AG04450 (cell line): ENCODE results near the gene ICOS. TPM values are rescaled to one million over a fixed set of nuclear protein-coding genes. Genes with fewer than 3 reads are reported as not detected.

Experiments
- CTCF ChIA-PET: fragments of 300-600, 350-600 bp; formaldehyde crosslinking; extraction: SDS; loops from one replicate; lab custom pipeline; 2022; ENCODE audit warnings: antibody characterized with exemption, inconsistent platforms; lab: Charles Lee
- POLR2A ChIA-PET: fragments of 350-600 bp; formaldehyde crosslinking; extraction: SDS; loops from one replicate; lab custom pipeline; 2021; ENCODE audit warnings: antibody characterized with exemption, inconsistent platforms; lab: Yijun Ruan, JAX
- DNase-seq: peaks from one replicate; pipeline ENCODE4 v3.0.0-alpha.2; 2011; ENCODE audit warnings: low read depth, low spot score
- H3K27ac ChIP-seq: one replicate; pipeline ENCODE4 v1.5.1; 2012; ENCODE audit warnings: low read depth, low read length, control low read depth
- H3K27me3 ChIP-seq: one replicate; pipeline ENCODE4 v1.6.0; 2012; ENCODE audit warnings: low read length; ENCODE audit not compliant: control insufficient read depth, insufficient read depth
- H3K4me3 ChIP-seq: 2 replicates; pipeline ENCODE4 v1.5.1; 2011; ENCODE audit warnings: mild to moderate bottlenecking, low read depth, low read length, control low read depth
- H3K9me3 ChIP-seq: 2 replicates; pipeline ENCODE4 v1.5.1; 2012; ENCODE audit warnings: low read length; ENCODE audit not compliant: control insufficient read depth, insufficient read depth
- CTCF ChIP-seq: IDR thresholded peaks from 2 replicates; pipeline ENCODE4 v1.5.1; 2011; ENCODE audit warnings: low read depth, low read length, control low read depth, inconsistent platforms
- polyA plus RNA-seq: library from polyadenylated mRNA; depleted of rRNA; stranded (reverse); fragments of >200 nt; gene quantifications from 2 replicates; pipeline ENCODE4 v1.2.3, GENCODE V29; 2011

ICOS gene
- polyA plus RNA-seq, 1 experiment = not detected

GRCh38 chr2:203891474-203891873, 45.1 kb upstream of the ICOS start:
- no peak overlapping the region for H3K4me3 ChIP-seq
- CTCF ChIA-PET = no interaction called here
- no peak for DNase-seq
- no peaks in the 10 kb centered on the region for H3K9me3 ChIP-seq
- TF ChIP-seq CTCF = no peak
- POLR2A ChIA-PET = no interaction called here
- peaks cover 5% of the 10 kb centered on the region for H3K27me3 ChIP-seq
- H3K27ac ChIP-seq = no peak overlapping the region

DNA sequence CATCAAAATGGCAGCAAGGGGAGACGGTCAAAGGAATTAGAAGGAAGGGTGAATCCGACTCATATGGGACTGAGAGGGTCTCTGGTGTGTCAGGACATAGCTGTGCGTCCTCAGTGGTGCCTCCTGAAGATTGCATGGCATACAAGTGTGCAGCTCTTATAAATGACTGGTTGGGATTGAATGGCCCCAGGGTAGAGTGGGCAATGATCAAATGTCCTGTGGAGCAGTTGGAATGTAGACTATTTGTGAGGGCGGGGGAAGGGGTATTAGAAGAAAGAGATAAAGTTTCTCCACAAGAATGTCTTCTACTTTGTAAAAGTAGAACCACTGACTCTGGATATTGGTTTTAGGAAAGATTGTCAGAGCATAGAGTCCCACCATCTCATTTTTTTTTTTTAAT, 44.4 kb upstream of the ICOS start:
- Histone ChIP-seq H3K9me3 (no peaks in the 10 kb centered on the region), H3K4me3 (no peak overlapping the region), H3K27ac (no peak overlapping the region), H3K27me3 (peaks cover 5% of the 10 kb centered on the region)
- no peak for DNase-seq
- ChIA-PET POLR2A (no interaction called here), CTCF (no interaction called here)
- no peak for TF ChIP-seq CTCF

DNA sequence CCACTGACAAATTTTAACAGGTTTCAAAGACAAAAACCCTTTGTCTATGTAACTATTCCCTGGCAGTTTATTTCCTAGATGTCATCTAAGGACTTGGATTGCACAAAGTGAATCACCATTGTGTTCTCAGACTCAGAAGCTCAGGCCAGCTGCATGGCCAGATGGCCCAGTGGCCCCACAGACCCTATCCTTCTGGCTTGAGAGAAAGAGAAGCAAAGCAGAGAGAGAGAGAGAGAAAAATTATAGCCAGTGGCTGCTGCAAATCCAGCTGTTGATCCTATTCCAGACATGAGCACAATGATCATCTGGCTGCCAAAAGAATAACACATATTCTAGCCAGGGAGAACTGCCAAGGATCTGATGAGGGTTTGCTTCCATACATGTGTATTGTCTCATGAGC, 43.2 kb upstream of the ICOS start:
- POLR2A ChIA-PET = no interaction called here

GRCh38 chr2:203893840-203894239, 42.7 kb upstream of the ICOS start:
- POLR2A ChIA-PET = no interaction called here
- no peak for DNase-seq
- H3K9me3 ChIP-seq = no peaks in the 10 kb centered on the region
- H3K27me3 ChIP-seq = peaks cover 5% of the 10 kb centered on the region
- H3K27ac ChIP-seq = no peak overlapping the region
- CTCF ChIA-PET = no interaction called here
- TF ChIP-seq CTCF = no peak
- no peak overlapping the region for H3K4me3 ChIP-seq

More for the DNA sequence above, 43.2 kb upstream of the ICOS start:
- no peak for DNase-seq
- Histone ChIP-seq H3K27ac (no peak overlapping the region), H3K9me3 (no peaks in the 10 kb centered on the region), H3K4me3 (no peak overlapping the region), H3K27me3 (peaks cover 5% of the 10 kb centered on the region)
- CTCF ChIA-PET = interaction anchor here (0.5 kb wide), 1 partner anchor 440 kb away, joined by 4 read pairs; no protein-coding TSS in a partner anchor
- no peak for TF ChIP-seq CTCF

GRCh38 chr2:203894262-203894661, 42.3 kb upstream of the ICOS start:
- no peak for DNase-seq
- Histone ChIP-seq H3K4me3 (no peak overlapping the region), H3K27me3 (peaks cover 5% of the 10 kb centered on the region), H3K9me3 (no peaks in the 10 kb centered on the region), H3K27ac (no peak overlapping the region)
- no peak for TF ChIP-seq CTCF
- POLR2A ChIA-PET = no interaction called here
- CTCF ChIA-PET = no interaction called here
